Lung microvascular endothelial cell (primary cell): ENCODE measurements around the gene ATG13. TPM values are rescaled to one million over a fixed set of nuclear protein-coding genes. Genes with fewer than 3 reads are reported as not detected.

Experiments used
- DNase-seq, 2 donors: peaks; one replicate each; pipeline versions ENCODE4 v3.0.0 to v3.0.0-alpha.2; 2010; ENCODE audit warnings: low read depth in 2 of 2
- total RNA-seq: library from RNA; depleted of rRNA; stranded (reverse); fragments of >200 nt; gene quantifications from 2 replicates; pipeline ENCODE4 v1.2.1, GENCODE V29; 2014

Gene ATG13
- total RNA-seq, 1 donor from 2014 or later: 52.8 TPM

- no peak for DNase-seq
Measured at GRCh38 chr11:46722566-46723358, 105.4 kb downstream of the ATG13 start.

- no peak for DNase-seq
Measured at GRCh38 chr11:46723359-46723680, 106.0 kb downstream of the ATG13 start.

GRCh38 chr11:46724088-46724487 is 106.7 kb downstream of the ATG13 start:
- DNase-seq: no peak

Other genes starting within 250 kb of the ATG13 start
- 23.8 and 45.1 TPM in 2 replicates for gene MDK, start 235.9 kb upstream of the ATG13 start, total RNA-seq
- gene CHRM4, start 225.8 kb upstream of the ATG13 start, total RNA-seq: under 0.01 TPM in 1 of 2 replicates, not detected in the other
- gene AMBRA1, start 23.5 kb upstream of the ATG13 start, total RNA-seq: 12.4 and 15.3 TPM in 2 replicates
- 3.5 and 5.0 TPM in 2 replicates for gene HARBI1, start 326 bp upstream of the ATG13 start, total RNA-seq
- gene ARHGAP1, start 83.1 kb downstream of the ATG13 start, total RNA-seq: 17.4 and 19.2 TPM in 2 replicates
- 3.3 and 4.2 TPM in 2 replicates for gene ZNF408, start 83.5 kb downstream of the ATG13 start, total RNA-seq
- not detected in 2 replicates for gene F2, start 101.7 kb downstream of the ATG13 start, total RNA-seq
- gene CKAP5, start 228.7 kb downstream of the ATG13 start, total RNA-seq: 40.8 and 42.5 TPM in 2 replicates